Esophagus squamous epithelium (tissue), 4 donors: Measurements from ENCODE around the gene ANKRD23.

Experiments
- POLR2A ChIP-seq, 4 donors: fragments of 450-650 bp; IDR thresholded peaks; one replicate each; pipeline ENCODE4 v1.6.1; 2017; ENCODE audit warnings: antibody characterized with exemption in 4 of 4, mild to moderate bottlenecking in 4 of 4, moderate library complexity in 3 of 4
- TF ChIP-seq, protein P1 (sequence below), 6 experiments: fragments of 450-650 bp in 4 of 6; fragments of 200-600 bp in 2 of 6; sonication (generic) in 2 of 6; IDR thresholded peaks; one replicate each; pipeline ENCODE4 v1.5.1; 2016 to 2019; ENCODE audit warnings: antibody characterized with exemption in 6 of 6, mild to moderate bottlenecking in 4 of 6, moderate library complexity in 4 of 6

DNA sequence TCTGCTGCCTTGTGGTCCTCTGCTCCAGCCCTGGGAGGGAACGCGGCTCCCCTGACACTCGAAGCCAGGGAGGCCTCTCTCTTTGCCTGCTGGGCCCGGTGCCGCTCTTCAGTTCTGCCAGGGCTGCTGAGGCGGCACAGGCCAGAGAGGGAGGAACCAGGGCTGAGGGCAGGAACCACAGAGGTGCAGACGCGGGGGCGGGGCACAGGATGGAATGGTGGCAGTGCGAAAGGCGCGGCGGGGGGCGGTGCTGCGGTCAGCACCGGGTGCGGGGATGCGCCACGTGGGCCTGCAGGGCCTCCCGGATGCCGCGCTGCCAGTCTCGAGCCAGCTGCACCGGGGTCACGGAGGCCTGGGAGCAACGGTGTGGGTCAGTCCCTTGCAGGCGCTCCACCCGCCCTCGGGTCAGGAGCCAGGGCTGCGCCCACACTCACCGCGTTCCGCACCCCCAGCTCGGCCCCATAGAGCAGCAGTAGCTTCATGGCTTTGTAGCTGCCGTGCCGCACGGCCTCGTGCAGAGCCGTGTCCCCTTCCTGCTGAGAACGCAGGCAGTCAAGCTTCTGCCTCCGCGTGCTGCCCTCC lies 4.4 kb downstream of the ANKRD23 start:
- TF ChIP-seq, protein P1, sequence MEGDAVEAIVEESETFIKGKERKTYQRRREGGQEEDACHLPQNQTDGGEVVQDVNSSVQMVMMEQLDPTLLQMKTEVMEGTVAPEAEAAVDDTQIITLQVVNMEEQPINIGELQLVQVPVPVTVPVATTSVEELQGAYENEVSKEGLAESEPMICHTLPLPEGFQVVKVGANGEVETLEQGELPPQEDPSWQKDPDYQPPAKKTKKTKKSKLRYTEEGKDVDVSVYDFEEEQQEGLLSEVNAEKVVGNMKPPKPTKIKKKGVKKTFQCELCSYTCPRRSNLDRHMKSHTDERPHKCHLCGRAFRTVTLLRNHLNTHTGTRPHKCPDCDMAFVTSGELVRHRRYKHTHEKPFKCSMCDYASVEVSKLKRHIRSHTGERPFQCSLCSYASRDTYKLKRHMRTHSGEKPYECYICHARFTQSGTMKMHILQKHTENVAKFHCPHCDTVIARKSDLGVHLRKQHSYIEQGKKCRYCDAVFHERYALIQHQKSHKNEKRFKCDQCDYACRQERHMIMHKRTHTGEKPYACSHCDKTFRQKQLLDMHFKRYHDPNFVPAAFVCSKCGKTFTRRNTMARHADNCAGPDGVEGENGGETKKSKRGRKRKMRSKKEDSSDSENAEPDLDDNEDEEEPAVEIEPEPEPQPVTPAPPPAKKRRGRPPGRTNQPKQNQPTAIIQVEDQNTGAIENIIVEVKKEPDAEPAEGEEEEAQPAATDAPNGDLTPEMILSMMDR (IDR thresholded peaks at IDR 0.05) = no peak
- TF ChIP-seq POLR2A (IDR thresholded peaks at IDR 0.05) = no peak
